Urinary bladder (tissue), 4 donors: Measurements from ENCODE around the gene ROBO4. TPM values are rescaled to one million over a fixed set of nuclear protein-coding genes. Genes with fewer than 3 reads are reported as not detected.

Experiments used
- DNase-seq: peaks from one replicate; pipeline ENCODE4 v3.0.0-alpha.2; 2015; ENCODE audit errors: extremely low spot score
- H3K27ac ChIP-seq: one replicate; pipeline ENCODE4 v1.5.1; 2013; ENCODE audit warnings: low read depth, mild to moderate bottlenecking, moderate library complexity
- H3K36me3 ChIP-seq: one replicate; pipeline ENCODE4 v1.6.1; 2013; ENCODE audit warnings: mild to moderate bottlenecking, moderate library complexity; ENCODE audit not compliant: insufficient read depth
- H3K4me1 ChIP-seq: one replicate; pipeline ENCODE4 v1.6.1; 2013; ENCODE audit warnings: mild to moderate bottlenecking, moderate library complexity; ENCODE audit not compliant: insufficient read depth
- H3K4me3 ChIP-seq: one replicate; pipeline ENCODE4 v1.5.1; 2013; ENCODE audit warnings: low read depth, low read length
- WGBS: extraction: QIAGEN DNeasy Blood & Tissue Kit; methylation state at CpG from one replicate; pipeline ENCODE4 v1.1.7; 2013; 5-methylcytosine and 5-hydroxymethylcytosine counted together
- polyA plus RNA-seq: library from polyadenylated mRNA; stranded (reverse); fragments of 200-250 nt; gene quantifications from one replicate; pipeline ENCODE4 v1.2.3, GENCODE V29; 2013
- total RNA-seq: library from RNA; depleted of rRNA; stranded (reverse); fragments of >200 nt; gene quantifications from one replicate; pipeline ENCODE4 v1.2.3, GENCODE V29; 2014
- donor health status: healthy with polysubstance abuse.
- donor health status: healthy.

Gene ROBO4
- total and polyA plus RNA-seq, 2 donors: 13.5 to 19.7 TPM

DNA sequence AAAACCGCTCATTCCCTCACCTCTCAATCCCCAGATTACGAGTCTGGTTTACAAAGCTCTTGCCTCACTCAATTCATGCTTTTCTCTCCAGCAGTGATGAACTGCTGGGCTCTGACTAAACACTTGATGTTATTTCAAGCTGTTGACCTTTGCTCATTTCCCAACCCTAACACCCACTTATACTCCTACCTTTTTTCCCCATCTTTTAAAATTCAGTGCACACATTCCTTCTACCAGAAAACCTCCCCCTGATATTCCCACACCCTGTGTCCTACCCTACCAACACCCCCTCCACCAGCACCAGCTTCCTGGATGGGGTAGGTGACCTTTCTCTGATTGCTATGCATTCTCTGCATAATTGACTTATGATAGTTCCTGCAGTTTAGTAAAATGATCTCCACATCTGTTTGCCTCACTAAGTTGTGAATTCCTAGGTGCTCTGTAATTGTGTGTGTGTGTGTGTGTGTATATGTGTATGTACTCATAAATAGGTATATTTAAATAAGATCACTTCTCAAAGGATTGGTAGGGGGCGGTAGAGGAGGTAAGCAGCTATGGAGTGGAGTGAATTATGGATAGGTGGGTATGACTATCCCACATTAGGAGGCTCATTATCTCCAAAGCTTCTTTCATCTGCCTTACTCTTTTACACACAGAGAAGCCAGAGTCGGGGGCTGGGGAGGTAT lies 37.3 kb upstream of the ROBO4 start:
- no peaks in the 10 kb centered on the region for H3K36me3 ChIP-seq
- no peak overlapping the region for H3K4me3 ChIP-seq
- H3K27ac ChIP-seq: no peak overlapping the region
- no peak for DNase-seq
- H3K4me1 ChIP-seq: no peaks in the 10 kb centered on the region
- WGBS: 72% methylated on average over 4 of the region's 4 CpGs

DNA sequence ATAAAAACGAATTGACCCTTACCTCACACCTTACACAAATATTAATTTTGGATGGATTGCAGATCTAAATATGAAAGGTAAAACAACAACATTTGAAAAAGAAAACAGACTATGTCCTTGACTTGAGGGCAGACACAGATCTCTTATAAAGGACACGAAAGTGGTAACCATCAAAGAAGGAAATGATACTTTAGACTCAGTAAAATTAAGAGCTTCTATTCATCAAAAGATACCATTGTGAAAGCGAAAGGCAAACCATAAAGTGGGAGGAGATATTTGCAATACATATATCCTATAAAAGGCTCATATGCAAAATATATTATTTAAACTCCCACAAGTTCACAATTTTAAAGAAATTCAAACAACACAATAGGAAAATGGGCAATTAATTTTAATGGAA lies 33.1 kb upstream of the ROBO4 start:
- 68% methylated on average over 3 of the region's 3 CpGs for WGBS
- Histone ChIP-seq H3K4me3 (no peak overlapping the region), H3K27ac (no peak overlapping the region), H3K36me3 (no peaks in the 10 kb centered on the region), H3K4me1 (no peaks in the 10 kb centered on the region)
- DNase-seq: no peak

DNA sequence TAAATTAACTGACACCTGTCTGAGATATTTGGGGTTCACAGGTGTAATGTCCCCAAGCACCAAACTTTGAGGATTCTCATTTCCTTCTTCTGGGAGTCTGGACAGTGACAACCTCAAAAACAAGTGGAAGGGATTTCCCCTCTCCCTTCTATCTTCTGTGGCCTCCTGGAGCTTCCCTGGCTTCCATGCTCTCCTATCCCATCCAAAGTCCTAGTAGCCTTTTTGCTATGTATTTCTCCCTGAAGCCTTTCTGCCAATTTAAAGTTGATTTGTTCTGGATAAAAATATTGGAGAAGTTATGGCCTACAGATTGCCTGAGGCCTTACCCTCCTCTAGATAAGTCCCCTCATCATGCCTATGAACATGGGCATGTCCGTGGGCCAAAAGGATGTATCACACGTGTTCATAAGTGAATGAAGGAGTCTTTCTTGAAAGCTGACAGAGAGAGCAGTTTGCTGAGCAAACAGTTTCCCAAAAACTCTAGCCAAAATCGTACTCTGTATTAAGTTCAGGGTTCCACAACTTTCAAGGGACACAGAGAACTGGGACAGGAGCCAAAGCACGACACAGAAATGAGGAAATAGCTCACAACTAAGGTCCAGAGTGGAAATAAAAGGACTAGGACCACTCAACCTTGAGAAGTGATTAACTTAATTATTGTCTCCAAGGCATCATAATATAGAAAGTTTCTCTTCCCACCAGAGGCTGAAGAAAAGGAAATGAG lies 31.4 kb upstream of the ROBO4 start:
- H3K36me3 ChIP-seq: no peaks in the 10 kb centered on the region
- no peak overlapping the region for H3K27ac ChIP-seq
- no peak for DNase-seq
- 51% methylated on average over 4 of the region's 4 CpGs for WGBS
- no peaks in the 10 kb centered on the region for H3K4me1 ChIP-seq
- no peak overlapping the region for H3K4me3 ChIP-seq

DNA sequence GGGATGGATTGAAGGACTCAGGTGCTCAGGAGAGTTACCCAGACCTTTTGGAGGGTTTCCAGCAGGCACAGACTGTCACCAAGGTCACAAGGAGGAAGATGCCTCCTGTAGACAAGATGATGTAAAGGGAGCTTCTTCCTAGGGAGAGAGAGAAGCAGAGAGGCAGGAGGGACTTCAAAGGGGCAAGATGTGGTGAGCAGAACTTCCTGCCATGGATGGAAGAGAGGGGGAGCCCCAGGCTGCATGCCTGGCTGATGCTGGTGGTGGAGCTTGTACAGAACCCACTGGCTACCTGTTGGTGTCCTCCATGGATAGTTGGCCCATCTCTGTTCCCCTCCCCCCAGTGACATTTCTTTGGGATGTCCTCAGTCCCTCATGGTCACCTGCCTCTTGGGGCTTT lies 25.6 kb upstream of the ROBO4 start:
- peaks cover 1% of the 10 kb centered on the region for H3K4me1 ChIP-seq
- no peak overlapping the region for H3K4me3 ChIP-seq
- H3K27ac ChIP-seq: no peak overlapping the region
- H3K36me3 ChIP-seq: no peaks in the 10 kb centered on the region
- DNase-seq: no peak

DNA sequence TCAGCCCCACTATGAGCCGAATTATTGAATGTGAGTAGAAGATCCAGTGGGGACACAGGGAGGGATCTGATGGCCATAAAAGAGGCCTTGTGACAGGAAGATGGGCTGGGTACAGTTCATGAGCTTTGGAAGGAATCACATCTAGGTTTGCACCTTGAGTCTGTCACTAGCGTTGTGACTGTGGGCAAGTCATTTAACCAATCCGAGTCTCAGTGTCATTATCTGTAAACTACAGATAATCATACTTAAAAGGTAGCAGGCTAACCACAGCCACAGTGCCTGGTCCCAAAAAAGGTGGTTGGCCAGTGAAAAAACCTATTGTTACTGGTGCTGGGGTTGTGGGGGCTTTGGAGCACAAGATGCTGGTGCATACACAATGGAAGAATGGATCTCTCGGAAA lies 25.2 kb upstream of the ROBO4 start:
- DNase-seq: no peak
- WGBS: 89% methylated on average over 4 of the region's 4 CpGs

DNA sequence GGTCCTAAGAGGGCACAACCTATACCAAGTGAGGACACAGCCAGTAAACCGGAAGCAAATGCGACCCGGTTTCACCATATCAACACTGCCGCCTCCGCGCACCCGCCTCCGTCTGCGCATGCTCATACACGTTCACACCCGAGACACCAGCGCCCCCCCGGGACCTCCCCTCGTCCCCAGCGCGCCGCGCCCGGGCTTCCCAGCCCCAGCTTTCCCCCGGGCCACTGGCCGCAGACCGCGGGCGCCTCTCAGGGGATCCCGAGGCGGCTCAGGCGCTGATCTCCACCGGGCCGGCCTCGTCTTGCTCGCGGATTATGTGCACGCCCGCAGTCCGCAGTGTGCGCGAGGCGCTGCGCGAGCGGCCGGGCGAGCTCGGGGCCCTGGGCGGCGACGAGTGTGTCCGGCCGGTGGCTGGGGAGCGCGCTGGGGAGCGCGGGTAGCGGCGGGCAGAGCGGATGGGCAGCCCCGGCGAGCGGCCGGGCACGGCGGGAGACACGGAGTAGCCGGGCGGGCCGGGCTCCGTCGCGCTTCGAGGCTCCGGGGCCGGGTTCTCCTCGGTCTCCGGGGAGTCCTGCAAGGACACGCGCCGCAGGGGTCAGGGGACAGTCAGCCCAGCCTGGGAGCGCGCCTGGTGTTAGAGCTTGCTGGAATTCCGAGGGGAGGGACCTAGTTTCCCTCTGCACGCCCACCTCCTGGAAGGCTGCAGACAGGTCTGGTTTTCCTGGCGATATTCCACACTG lies 23.4 kb upstream of the ROBO4 start:
- WGBS: 4% methylated on average over 82 of the region's 82 CpGs
- Histone ChIP-seq H3K4me1 (peaks cover 1% of the 10 kb centered on the region), H3K36me3 (no peaks in the 10 kb centered on the region), H3K27ac (no peak overlapping the region), H3K4me3 (peak overlapping the region; percentile 32)
- peak; percentile 53 for DNase-seq

More for the DNA sequence above, 25.2 kb upstream of the ROBO4 start:
- no peak overlapping the region for H3K27ac ChIP-seq
- no peak overlapping the region for H3K4me3 ChIP-seq
- H3K4me1 ChIP-seq: peaks cover 1% of the 10 kb centered on the region
- no peaks in the 10 kb centered on the region for H3K36me3 ChIP-seq

DNA sequence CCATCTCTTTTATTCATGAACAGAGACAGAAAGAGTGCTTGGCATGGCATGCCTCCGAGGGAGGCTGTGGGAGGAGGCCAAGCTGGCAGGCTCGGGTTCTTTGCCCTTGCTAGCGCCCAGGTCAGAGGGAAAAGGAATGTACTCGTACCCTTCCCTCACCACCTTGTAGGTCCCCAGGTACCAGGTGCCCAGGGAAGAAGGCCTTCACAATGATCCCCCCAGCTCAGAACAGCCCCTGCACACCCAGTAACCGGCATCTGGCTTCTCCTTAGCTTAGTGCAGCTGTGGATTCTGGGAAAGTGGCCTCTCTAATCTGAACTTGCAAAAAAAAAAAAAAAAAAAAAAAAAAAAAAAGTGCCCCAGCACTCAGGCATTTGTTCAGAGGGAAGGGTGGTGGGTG lies 22.7 kb upstream of the ROBO4 start:
- Histone ChIP-seq H3K27ac (no peak overlapping the region), H3K4me3 (no peak overlapping the region), H3K4me1 (peaks cover 1% of the 10 kb centered on the region), H3K36me3 (no peaks in the 10 kb centered on the region)
- 93% methylated on average over 5 of the region's 5 CpGs for WGBS
- no peak for DNase-seq

DNA sequence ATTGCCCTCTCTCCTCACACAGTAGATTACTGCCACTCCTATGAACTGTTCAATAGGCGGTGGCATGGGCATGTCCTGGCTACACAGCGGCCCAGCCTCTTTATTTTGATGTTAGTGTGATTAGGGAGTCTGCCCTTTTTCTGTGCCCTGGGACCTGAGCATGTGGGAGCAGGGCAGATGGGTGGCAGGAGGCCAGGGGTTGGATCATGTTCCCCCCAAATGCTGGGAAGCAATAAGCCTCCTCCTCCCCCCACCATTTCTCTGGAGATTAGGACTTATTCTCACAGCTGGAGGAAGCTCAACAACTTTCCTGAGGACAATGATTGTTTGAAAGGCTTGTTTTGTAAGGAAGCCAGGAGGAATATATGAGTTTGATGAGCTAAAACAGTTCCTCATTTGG lies 22.2 kb upstream of the ROBO4 start:
- DNase-seq: no peak
- 91% methylated on average over 2 of the region's 2 CpGs for WGBS

DNA sequence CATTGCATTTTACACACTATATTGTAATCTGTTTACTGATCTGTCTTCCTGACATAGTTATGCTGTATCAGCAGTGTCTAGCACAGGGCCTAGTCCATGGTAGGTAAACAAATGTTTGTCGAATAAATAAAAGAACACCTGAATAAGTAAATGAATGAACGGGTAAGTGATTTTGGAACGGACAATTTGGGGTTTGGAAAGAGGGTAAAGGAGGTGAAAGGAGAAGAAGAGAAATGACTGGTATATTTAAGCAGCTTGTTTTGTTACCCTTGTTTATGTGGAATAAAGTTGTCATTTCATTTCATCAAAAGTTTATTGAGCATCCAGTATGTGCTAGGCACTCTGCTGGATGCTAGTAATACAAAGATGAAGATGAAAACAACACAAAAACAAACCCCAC lies 21.3 kb upstream of the ROBO4 start, which contains the start of gene HEPN1:
Gene HEPN1 (plus strand): TSS at position 301 of the 400 bp plus-strand sequence.
- no peak for DNase-seq
- WGBS: 85% methylated on average over 3 of the region's 3 CpGs
- H3K4me1 ChIP-seq: peaks cover 1% of the 10 kb centered on the region
- no peaks in the 10 kb centered on the region for H3K36me3 ChIP-seq
- H3K4me3 ChIP-seq: no peak within 1 kb of the TSS
- H3K27ac ChIP-seq: no peak within 1 kb of the TSS

More for the DNA sequence above, 22.2 kb upstream of the ROBO4 start:
- Histone ChIP-seq H3K4me3 (no peak overlapping the region), H3K36me3 (no peaks in the 10 kb centered on the region), H3K4me1 (peaks cover 1% of the 10 kb centered on the region), H3K27ac (no peak overlapping the region)

DNA sequence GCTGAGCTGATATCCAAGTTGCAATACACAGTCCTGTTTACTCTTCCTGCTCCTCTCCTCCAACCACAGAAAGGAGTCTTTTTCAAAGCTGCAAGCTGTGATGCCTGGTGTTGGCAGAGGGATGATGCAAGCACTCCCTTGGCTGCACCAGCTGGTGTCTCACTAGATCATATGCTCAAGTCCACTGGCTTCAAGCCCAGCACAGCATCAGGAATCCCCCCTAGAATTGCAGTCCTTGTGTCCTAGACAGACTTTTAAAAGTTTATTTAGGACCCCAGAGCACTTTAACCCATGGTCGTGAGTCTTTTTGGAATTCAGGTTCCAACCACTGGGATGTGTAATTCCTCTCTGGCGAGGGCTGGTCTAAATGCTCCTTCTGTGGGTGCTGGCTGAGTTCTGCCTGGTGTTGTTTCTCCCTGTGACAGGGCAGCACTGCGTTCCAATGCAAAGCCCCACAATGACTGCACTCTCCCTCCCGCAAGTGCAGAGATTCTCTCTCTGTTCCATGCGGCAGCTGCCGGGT lies 19.5 kb upstream of the ROBO4 start:
- no peak for DNase-seq
- WGBS: 46% methylated on average over 6 of the region's 6 CpGs
- H3K27ac ChIP-seq: no peak overlapping the region
- H3K36me3 ChIP-seq: no peaks in the 10 kb centered on the region
- H3K4me3 ChIP-seq: no peak overlapping the region
- H3K4me1 ChIP-seq: peaks cover 1% of the 10 kb centered on the region

DNA sequence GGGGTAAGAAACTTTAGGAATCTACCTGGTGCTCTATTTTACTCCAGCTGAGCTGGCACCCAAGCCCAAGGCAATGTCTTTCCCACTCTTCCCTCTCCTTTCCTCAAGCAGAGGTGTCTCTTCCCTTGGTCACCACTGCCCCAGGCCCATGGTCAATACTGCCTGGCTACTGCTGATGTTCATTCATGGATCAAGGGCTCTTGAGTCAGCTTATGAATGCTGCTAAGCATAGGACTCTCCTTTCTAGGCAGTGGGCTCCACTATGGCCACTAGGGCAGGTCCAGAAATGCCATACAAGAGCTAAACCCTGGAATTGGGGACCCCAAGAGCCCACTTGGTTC lies 18.7 kb upstream of the ROBO4 start:
- no peak overlapping the region for H3K4me3 ChIP-seq
- H3K27ac ChIP-seq: no peak overlapping the region

DNA sequence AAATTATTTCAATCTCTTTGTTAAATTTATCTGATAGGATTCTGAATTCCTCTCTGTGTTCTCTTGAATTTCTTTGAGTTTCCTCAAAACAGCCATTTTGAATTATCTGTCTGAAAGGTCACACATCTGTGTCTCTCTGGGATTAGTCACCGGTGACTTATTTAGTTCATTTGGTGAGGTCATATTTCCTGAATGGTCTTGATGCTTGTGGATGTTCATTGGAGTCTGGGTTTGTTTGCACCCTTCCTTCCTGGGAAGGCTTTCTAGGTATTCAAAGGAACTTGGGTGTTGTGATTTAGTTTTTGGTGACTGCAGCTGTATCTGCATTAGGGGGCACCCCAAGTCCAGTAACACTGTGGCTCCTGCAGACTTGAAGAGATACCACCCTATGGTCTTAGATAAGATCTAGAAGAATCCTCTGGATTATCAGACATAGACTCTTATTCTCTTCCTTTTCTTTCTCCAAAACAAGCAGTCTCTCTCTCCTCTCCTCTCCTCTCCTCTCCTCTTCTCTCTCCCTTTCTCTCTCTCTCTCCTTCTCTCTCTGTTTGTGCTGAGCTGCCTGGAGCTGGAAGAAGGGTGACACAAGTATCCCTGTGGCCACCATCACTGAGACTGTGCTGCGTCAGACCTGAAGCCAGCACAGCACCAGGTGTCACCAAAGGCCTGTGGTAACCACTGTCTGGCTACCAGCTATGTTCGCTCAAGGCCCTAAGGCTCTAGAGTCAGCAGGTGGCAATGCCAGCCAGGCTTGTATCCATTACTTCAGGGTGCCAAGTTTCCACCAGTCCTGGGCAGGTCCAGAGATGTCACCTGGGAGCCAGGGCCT lies 18.1 kb upstream of the ROBO4 start:
- H3K4me1 ChIP-seq: no peaks in the 10 kb centered on the region
- no peaks in the 10 kb centered on the region for H3K36me3 ChIP-seq
- 81% methylated on average over 3 of the region's 3 CpGs for WGBS
- no peak overlapping the region for H3K4me3 ChIP-seq
- DNase-seq: no peak
- H3K27ac ChIP-seq: no peak overlapping the region

More for the DNA sequence above, 18.7 kb upstream of the ROBO4 start:
- Histone ChIP-seq H3K36me3 (no peaks in the 10 kb centered on the region), H3K4me1 (peaks cover 1% of the 10 kb centered on the region)
- DNase-seq: no peak

DNA sequence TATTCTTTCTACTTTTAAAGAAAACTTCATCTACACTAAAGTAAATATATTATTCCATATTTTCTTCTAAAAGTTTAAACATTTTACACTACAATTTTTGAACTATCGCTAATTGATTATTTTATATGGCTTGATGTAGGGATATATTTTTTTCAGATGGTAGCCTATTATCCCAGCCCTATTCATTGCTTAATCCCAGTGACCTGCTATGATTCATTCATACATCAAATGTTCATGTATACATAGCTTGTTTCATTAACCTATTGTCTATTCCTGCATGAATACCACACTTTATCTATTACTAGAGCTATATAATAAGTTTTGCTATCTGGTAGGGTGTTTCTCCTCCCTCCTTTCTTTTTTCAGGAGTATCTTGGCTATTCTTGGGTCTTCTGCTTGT lies 5.0 kb upstream of the ROBO4 start:
- H3K4me1 ChIP-seq: no peaks in the 10 kb centered on the region
- H3K36me3 ChIP-seq: no peaks in the 10 kb centered on the region
- WGBS: 98% methylated on average over 1 of the region's 1 CpG
- H3K4me3 ChIP-seq: no peak overlapping the region
- DNase-seq: no peak
- no peak overlapping the region for H3K27ac ChIP-seq
